NCI-H2196 treated with DMSO at 0.1 percent for 48 hours (cell line): ENCODE data around the gene SIRT3.
"Not testable (repeated sequence)": the region's sequence is repeated elsewhere in the genome, so short reads cannot be mapped to it uniquely, and the experiment has no call there.

ENCODE experiments used
- DNase-seq: peaks from one replicate; lab custom pipeline; 2025; ENCODE audit not compliant: unreplicated experiment; lab: John Stamatoyannopoulos, UW

Gene SIRT3

DNA sequence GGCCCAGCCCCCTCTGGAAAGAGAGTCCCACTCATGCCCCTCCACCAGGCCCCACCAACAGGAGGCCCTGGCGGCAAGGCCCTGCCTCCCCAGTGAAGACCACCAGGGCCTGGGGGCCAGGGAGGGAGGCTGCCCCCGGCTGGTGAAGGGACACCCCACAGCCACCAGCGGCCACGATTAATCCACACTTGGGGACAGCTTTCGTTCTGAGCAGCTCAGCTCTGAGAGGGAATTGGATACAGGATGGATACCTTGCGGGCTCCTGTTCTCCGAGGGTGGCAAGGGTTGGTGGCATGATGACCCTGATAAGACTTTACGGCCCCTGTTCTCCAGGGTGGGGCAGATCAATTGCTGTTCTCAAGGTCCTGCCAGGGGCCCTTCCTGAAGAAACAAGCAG lies 35.2 kb upstream of the SIRT3 start:
- no peak for DNase-seq

DNA sequence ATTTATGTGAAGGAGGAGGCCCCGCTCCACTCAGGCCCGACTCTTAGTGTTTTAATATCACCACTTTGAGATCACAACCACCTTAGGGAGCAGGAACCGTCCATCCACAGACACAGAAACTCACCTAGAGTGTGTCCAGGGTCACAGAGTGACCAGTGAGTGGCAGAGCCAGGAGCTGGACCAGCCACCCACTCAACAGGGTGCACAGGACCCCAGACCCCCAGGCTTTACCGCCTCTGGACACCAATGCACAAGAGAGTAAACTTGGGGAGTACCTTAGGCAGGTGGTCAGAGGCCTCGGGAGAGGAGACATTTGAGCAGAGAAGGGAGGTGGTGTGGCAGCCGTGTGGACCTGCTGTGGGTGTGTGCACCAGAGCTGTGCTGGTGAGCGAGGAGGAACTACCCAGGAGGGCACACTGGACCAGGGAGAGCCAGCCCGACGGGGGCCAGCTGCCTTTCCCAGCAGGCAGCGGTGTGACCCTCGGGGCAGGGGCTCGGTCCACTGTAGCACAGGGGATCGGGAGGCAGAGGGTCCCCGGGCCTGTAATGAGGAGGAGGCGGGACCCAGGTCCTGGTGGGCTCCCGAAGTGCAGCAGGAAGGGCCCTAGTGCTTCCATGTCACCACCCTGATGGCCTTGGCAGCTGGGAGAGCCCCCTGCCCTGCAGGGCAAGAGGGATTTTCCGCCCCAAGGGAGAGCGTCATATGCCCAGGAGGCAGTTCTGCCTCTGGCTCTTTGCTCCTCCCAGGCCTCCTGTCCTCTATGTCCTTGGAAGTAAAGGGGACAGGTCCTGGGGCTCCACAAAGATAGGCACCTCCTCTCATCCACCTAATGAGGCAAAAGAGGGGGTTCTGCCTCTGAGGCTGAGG lies 34.5 kb upstream of the SIRT3 start:
- no peak for DNase-seq

GRCh38 chr11:269146-269890 lies 33.2 kb upstream of the SIRT3 start:
- DNase-seq, result no peak

DNA sequence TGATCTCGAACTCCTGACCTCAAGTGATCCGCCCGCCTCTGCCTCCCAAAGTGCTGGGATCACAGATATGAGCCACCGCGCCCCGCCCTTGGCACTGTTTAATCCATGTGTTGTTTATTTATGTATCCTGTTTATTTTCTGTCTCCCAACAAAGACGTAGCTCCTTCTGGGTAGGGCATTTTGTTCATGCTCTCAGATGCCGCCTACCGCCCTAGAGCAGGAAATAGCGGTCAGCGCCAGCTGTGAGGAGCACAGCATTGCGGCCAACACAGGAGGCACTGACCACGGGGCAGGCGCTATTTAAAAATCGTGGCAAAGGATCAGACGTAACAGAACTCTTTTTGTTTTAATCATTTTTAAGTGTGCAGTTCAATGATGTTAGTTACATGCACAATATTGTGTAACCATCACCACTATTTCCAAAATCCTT lies 32.6 kb upstream of the SIRT3 start:
- DNase-seq, result not testable (repeated sequence)

- no peak for DNase-seq
These were observed 31.4 kb upstream of the SIRT3 start for GRCh38 chr11:267491-267994.

DNA sequence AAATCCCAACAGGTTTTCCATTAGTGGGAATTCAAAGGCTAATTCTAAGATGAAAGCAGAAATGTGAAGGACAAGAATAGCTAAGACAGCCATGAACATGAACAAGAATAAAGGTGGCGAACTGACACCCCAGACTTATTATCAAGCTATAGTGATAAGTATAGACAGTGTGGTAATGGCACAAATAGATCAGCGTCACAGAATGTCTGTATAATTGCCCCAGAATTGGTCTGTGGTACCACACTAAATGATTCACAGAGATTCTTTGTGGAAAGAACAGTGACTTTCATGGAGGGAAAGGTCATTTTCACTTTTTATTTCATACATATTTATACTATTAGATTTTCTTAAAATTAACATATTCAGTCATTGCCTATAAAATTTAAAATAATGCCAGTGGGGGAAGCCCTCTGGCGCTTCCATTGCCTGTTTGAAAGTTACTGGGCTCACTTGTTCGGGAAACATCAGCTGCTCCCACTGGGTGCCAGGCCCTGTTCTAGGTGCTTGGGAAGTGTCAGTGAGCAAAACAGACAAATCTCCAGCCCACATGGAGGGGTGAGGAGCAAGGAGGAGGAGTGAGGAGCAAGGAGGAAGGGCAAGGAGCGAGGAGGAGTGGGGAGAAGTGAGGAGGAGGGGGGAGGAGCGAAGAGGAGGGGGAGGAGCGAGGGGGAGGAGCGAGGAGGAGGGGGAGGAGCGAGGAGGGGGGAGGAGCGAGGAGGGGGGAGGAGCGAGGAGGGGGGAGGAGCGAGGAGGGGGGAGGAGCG lies 30.7 kb upstream of the SIRT3 start:
- no peak for DNase-seq

GRCh38 chr11:261624-262023 lies 25.5 kb upstream of the SIRT3 start:
- no peak for DNase-seq

- no peak for DNase-seq
These were observed 23.3 kb upstream of the SIRT3 start for GRCh38 chr11:259413-259812.

DNA sequence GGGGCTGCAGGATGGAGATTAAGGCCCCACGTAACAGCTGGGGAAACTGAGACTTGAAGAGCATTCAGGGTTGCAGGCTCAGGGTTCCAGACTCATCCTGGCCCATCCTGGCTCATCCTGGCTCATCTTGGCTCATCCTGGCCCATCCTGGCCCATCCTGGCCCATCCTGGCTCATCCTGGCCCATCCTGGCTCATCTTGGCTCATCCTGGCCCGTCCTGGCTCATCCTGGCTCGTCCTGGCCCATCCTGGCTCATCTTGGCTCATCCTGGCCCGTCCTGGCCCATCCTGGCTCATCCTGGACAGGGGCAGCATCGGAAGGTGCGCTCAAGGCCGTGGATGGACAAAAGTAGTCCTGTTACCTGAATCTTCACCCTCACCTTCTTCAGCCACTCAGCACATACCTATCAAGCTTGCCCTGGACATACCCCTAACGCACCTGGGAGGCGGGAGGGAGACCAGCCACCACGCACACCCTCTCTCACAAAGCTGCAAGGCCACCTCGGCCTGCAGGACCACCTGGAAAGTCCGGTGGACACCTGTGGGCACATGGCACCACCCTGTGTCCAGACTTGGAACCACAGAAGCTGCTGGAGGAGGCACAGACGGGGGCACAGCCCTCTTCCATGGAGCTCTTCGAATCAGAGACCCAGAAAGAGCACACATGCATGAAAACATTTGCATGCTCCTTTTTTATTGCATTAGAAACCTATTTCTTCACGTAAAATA lies 21.8 kb upstream of the SIRT3 start:
- no peak for DNase-seq

DNA sequence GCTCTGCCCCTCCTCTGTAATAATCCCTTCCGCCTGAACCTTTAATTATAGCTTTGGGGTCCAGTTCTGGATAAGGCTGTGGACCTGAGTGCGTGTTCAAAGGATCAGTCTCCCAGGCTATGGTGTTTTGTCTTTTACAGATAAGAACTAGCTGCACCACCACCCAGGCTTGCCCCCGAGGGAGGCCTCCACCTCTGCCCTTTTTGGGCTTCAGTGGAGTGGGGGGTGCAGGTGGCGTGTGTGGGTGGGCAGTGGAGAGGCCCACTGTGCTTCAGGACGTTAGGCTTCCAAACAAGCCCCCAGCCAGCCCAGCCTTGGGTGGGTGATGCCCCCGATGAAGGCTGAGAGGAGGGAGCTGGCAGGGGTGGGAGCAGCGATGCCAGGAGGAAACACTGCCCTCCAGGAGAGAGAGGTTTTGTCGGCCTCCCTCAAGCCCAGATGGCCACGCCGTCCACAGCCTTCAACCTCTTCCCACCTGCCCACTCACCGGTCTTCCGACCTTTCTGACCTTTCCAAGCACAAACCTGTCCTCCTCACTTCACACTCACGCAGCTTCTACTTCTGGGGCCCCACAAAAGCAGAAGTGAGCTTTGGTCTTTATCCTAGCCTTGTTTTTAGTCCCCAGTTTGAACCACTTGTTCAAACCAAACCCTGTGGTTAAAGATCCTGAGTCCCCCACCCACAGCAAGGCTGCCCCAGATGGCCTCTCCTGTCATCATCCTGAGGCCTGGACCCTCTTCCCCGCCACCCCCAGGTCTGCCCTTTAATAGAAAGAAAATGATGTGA lies 21.0 kb upstream of the SIRT3 start:
- DNase-seq, result no peak

DNA sequence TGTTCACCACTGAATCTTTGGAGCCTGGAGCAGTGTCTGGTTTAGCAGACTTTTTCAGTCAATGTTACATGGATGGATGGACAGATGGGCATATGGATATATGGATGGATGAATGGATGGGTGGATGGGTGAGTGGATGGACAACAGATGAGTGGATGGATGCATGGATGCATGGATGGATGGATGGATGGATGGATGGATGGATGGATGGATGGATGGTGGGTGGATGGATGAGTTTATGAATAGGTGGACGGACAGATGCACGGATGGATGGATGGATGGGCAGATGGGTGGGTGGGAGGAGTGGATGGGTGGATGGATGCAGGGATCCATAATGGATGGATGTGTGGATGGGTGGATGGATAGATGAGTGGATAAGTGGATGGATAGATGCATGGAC lies 19.7 kb upstream of the SIRT3 start:
- DNase-seq, result no peak

GRCh38 chr11:255176-255575 lies 19.0 kb upstream of the SIRT3 start:
- no peak for DNase-seq

- no peak for DNase-seq
These were observed 17.7 kb upstream of the SIRT3 start for GRCh38 chr11:253886-254270.

GRCh38 chr11:253160-253885 lies 17.2 kb upstream of the SIRT3 start:
- no peak for DNase-seq

DNA sequence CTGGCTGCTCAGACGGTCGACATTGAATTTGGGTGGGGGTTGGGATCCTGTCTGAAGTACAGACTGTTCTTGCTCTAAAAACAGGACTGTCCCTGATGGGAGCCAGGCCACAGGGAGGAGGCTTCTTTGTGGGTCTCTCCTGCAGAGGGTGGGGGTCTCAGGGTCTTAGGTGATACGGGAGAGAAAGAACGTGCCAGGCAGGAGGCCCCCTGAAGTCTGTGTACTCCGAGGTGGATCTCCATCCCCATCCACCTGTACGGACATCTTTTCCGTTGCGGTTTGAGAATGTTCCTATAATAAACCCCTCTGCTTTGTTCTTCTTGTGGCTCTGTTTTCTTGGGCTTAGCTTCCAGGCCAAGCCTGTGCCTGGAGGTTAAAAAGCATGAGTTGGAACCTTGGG lies 16.5 kb upstream of the SIRT3 start:
- no peak for DNase-seq

GRCh38 chr11:251550-251949 lies 15.4 kb upstream of the SIRT3 start:
- no peak for DNase-seq

DNA sequence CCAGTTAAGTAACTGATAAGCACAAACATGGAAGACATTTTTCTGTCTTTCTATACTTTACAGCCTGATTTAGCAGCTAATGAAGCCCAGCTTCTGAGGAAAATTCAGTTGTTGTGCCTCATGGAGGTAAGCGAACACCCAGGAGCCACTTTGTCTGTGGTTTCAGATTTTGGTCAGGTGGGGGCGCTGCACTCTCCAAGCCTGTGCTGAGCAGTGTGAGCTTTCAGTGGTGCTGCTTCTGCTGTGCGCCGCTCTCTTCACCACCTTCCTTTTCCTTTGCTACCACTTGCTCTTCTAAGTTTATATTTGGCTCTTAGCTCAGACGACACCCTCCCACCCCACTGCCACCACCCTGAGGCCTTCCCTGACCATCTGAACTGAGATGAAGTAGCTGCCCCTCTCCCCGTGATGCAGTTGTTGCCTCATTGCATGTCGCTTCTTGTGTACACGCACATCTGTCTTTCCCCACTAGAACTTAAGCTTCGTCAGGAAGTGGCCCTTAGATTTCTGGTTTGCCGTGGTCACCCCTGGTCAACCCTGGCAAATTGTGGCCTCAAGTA lies 14.7 kb upstream of the SIRT3 start:
- DNase-seq, result peak; percentile 36

DNA sequence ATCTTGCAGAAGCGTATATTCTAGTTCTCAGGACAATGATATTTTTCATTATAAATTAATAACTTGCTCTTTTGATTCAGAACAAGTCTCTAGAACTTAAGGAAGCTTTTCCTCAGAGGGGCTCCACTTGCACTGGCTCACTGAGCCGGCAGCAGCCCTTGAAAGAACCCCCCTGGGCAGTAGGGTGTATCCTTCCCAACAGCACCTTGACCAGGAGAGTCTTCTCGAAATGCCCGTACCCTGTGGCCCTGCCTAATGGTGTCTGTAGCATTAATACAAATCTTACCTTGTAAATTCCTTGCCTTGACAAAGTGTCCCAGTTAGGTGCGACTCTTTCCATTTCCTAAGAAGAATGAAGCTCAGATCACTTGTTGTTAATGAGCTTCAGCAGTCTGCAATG lies 14.1 kb upstream of the SIRT3 start:
- DNase-seq, result no peak

DNA sequence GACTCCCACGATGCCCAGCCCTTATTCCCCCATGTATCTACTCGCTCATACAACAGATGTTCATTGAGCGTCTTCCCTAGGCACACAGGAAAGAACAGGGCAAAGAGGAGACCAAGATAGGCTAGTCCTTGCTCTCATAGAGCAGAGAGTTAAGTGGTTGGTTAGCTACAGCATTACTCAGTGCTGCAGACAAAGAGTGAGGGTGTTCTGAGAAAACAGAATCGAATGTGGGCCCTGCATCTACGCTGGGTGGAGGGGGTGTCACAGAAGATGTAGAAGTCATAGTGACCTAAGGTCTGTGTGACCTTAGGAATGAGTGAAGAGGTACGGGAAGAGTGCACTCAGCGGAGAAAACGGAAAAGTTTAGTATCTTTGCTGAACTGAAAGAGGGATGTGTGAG lies 12.9 kb upstream of the SIRT3 start:
- DNase-seq, result no peak
